GM13977 (cell line): Measurements from ENCODE around the gene HCFC1R1.

Experiments used
- DNase-seq: peaks from one replicate; pipeline ENCODE4 v3.0.0; 2012; ENCODE audit warnings: low spot score
- CTCF ChIP-seq: IDR thresholded peaks from 2 replicates; pipeline ENCODE4 v1.5.1; 2012; ENCODE audit warnings: mild to moderate bottlenecking, control low read depth; ENCODE audit not compliant: insufficient read depth; ENCODE audit errors: extremely low read depth, missing control alignments
- in situ Hi-C: fragments of 300-500 bp; cut with MboI; formaldehyde crosslinking; loops from one replicate; pipeline ENCODE4 v1.12.0; 2022; ENCODE audit warnings: low sequenced_read_pairs, low pct_unique_long_range_greater_than_20kb, mixed read lengths, inconsistent platforms; ENCODE audit not compliant: unreplicated experiment

HCFC1R1 gene

GRCh38 chr16:2974319-2975056, 49.3 kb downstream of the HCFC1R1 start:
- no peak for DNase-seq
- no peak for TF ChIP-seq CTCF
- in situ Hi-C loops: no loop called here

- no peak for TF ChIP-seq CTCF
- in situ Hi-C loops: no loop called here
- DNase-seq: no peak
Observed at GRCh38 chr16:2973605-2974318, 50.0 kb downstream of the HCFC1R1 start.

- no peak for TF ChIP-seq CTCF
- DNase-seq: no peak
- in situ Hi-C loops: no loop called here
Observed at GRCh38 chr16:2973093-2973492, 50.6 kb downstream of the HCFC1R1 start.
